NCI-H345 (cell line): ENCODE measurements around the gene RRP1B.

Experiments used
- DNase-seq: peaks from one replicate; lab custom pipeline; 2025; lab: John Stamatoyannopoulos, UW

The RRP1B gene

DNA sequence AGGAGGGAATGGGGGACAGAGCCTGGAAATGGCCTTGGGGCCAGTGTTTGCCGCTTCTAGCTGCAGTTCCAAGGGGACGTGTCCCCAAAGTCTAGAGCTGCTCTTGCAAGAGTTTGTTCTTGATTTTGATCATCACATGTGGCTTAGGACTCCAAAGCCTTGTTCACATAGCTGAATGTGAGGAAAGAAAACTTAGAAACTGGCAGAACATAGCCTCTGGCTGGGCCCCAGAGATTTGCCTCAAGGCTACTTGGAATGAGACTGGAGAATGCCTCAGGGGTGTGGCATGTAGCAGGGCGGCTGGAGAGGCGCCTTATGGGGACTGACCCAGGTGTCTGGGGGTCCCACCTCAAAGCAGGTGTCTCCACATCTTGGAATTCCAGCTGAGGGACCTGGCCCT lies 61.8 kb downstream of the RRP1B start:
- no peak for DNase-seq

GRCh38 chr21:43721939-43722338 lies 62.6 kb downstream of the RRP1B start:
- DNase-seq: no peak

DNA sequence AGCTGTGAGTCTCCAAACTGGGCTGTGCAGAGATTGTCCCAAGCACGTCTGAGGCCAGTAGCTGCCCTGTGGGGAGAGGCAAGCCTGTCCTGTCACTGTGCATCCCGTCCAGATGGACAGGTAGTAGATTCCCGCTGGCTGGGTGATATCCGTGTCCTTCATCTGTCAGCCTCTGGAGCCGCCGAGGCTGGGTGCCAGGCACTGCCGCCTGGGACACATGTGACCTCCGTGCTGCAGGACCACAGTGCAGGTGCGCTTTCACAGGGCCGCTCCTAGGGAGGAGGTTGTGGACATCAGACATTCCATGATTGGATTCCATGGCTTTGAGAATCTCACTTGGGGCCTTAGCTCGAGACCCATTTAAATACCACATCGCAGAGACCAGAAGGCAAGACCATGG lies 64.3 kb downstream of the RRP1B start:
- no peak for DNase-seq

DNA sequence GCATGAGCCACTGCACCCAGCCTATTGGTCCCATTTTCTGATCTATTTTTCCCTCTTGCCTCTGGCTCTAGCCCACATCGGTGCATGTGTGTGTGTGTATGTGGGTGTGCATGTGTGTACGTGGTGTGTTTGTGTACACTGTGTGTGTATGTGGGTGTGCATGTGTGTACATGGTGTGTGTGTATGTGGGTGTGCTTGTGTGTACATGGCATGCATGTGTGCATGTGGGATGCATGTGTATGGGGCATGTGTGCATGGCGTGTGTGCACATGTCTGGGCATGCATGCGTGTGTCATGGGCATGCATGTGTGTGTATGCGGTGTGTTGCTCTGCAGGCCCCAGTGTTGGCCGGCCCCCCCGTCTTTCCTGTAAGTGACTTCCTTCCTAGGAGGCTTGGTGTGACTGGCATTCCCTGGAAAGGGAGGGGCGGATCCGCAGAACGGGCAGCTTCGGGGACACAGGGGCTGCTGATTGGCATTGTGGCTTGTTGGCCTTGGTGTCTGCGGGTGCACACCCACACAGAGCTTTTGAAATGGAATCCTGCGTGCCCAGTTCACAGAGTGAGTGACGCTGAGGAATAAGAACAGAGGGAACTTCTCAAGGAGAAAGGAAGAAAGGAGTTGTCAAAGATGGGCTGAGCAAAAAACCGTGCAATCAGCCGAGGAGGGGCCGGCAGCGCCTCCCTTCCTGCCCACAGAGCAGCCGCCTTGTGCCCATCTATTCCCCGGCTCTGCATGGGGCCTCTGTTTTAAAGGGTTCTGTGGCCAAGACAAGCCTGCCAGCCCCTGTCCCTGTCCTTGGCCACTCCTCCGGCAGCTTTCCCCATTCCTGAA lies 67.5 kb downstream of the RRP1B start:
- no peak for DNase-seq

GRCh38 chr21:43727519-43728153 lies 68.3 kb downstream of the RRP1B start:
- no peak for DNase-seq

- no peak for DNase-seq
Measured at GRCh38 chr21:43728154-43728466, 68.8 kb downstream of the RRP1B start.

GRCh38 chr21:43728467-43729390 lies 69.4 kb downstream of the RRP1B start:
- no peak for DNase-seq

- DNase-seq: no peak
Measured at GRCh38 chr21:43731476-43731875, 72.1 kb downstream of the RRP1B start.

DNA sequence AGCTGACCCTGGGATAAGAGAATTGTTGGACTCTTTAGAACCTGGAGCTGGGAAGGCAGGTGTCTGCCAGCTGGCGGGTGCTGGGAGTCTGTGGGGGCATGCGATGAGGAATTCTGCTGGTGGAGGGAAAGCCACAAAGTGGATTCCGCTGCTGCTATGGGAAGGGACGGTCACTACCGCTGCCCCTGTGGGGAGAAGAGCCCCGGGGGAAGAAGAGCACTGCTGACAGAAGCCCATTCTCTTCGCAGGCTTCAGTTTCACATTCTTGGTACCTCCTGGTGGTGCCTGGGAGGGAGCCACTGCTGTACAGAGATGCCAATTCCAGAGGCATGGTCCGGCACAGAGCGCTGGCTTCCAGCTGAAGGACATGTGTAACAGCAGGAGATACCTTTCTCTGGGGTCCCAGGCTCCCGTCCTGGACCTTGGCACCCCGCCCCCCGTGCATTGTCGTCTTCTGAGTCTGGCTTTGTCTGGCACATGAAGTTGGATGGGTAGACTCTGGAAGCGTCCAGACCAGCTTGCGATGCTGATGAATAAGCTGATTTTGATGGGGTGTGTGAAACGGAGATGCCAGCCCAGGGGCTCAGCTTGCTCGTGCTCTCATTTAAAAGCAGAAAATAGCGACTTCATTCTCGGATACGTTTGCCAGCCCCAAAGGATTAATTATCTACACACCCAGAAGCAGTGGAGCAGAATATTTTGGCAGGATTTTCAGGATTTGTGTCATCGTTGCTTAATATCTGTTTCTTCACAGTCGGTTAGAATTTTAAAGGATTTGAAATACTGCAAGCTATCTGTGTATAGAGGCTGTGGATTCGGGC lies 72.7 kb downstream of the RRP1B start:
- no peak for DNase-seq

DNA sequence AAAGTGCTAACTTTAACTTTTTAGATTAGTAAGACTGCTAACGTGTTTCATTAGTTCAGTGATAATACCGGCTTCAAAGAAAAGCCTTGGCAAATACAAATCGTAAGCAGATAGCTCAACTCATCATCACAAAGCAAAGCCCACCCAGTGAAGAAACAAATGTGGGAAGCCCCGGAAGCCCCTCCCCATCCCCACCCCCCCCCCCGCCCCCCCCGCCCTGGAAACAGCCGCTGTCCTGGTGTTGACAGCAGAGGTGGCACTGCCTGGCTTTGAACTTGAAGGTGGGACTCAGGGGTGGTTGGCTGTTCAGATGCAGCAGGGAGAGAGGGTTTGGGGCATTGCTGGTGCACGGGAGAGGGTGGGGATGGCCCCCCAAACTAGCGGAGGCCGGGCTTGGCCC lies 73.7 kb downstream of the RRP1B start:
- no peak for DNase-seq

DNA sequence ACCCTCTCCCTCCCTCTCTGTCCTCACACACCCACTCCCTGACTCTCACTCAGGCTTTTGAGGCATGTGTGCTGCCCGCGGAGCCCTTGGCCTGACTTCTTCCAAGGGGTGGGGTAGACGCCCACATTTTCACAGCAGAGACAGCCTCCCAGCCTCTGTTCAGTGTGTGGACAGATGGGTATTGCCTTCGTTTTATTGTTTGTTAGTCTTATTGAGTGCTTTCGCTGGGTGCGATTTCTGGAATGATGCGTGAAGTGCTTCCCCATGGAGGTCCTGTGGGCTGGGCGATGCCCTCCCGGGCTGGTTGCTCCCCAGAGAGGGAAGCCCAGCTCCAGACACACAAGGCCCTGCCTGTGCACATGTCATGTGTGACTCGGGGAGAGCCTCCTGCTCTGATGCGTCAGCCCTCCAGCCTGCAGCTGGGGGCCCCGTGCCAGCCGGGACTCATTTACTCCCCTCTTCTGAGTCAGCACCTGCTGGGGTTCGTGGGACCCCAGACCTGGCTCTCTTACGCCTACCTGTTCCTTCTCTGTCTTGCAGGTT lies 74.2 kb downstream of the RRP1B start:
- no peak for DNase-seq

GRCh38 chr21:43734131-43734927 lies 75.0 kb downstream of the RRP1B start:
- DNase-seq: no peak

DNA sequence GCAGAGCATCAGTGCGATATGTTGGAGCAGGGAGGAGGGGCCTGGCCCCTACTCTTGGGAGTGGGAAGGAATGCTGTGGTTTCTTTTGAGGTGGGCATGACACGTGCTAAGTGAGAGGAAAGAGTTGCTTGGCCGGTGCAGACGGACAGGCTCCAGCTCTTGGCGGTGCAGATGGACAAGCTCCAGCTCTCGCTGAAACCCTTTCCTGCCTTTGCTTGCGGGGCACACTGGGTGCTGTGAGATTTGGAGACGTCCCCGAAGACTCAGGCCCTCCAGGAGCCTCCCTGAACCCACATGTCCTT lies 75.5 kb downstream of the RRP1B start:
- DNase-seq: no peak

DNA sequence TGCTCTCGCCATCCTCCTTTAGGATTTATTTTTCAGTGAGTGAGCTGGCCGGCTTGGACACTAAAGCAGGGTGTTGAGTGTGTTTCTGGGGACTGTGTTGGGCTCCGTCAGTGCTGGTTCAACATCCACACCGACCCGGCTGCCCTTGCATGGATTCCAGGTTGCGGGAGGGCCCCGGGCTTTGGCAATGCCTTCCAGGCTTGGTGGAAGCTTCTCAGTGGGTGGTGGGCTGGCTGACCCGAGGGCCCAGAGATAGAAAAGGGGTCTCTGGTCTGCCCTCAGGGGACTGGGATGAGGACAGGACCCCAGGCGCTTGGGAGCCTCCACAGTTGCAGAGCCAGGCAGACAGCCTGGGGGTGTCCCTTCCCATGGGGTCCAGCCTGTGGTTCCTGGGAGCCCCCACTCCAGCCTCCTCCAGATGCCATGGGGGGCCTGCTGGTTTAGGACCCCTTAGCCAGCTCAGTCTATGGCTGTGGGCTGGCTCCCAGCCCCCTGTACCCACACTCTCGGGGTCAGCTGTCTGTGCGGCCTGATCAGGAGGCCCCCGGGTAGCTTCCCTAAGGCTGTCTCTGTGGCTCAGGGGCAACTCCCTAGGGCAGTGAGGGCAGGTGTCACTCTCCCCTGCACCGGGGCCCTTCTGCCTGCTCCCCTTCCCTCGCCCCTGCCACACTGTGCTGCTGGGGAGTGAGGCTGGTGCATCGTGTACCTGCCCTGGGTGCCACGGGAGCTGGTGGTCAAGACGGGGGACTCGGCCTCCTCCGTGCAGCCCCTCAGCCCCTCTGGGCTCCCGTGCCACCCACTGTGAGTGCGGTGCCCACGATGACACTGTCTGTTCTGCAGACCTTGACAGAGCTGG lies 76.1 kb downstream of the RRP1B start:
- no peak for DNase-seq

- DNase-seq: no peak
Measured at GRCh38 chr21:43736224-43736883, 77.0 kb downstream of the RRP1B start.

DNA sequence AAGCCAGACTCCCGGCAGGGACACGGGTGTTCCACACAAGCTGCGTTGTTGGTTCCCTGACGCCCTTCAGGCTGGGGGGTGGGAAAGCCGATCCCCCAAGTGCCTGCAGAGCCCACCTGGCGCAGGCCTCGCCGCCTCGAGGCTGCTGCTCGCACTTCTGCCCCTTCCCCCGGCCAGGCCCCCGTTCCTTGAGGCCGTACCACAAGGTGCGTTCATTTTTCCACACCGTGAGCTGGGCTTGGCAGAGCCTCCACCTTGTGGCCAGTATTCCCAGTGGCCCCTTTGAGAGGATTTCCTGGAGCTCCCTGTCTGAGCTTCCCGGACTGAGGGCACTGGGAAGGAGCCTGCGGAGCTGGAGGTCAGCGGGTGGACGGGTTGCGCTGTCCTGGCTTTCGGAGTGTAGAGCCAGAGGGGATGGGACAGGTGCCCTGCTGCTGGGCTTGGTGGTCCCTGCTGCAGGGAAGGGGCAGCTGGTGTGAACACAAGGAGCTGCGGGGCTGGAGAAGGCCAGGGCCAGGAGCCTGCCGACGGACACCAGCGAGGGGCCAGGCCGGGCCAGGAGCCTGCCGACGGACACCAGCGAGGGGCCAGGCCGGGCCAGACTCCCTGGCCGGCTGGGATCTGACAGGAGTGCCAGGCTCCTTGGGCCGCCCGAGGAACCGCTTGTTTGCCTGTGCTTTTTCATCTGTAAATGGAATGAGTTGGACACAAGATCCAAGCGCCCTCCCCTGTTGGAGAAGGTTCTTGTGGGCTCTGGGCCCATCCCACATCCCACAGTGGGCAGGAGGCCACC lies 78.0 kb downstream of the RRP1B start:
- no peak for DNase-seq

- DNase-seq: no peak
Measured at GRCh38 chr21:43739621-43740435, 80.5 kb downstream of the RRP1B start.
